Tibial artery (tissue), 4 donors: ENCODE results near the gene ISOC2.

Experiments used
- DNase-seq, 2 donors: peaks; one replicate each; pipeline ENCODE4 v3.0.0-alpha.2; 2019
- H3K27ac ChIP-seq, 2 donors: fragments of 200-600 bp; sonication (generic) in 1 of 2; 1 replicate in 1 of 2; 2 replicates in 1 of 2; pipeline ENCODE4 v1.5.1; 2018 to 2019; ENCODE audit warnings: mild to moderate bottlenecking in 1 of 2
- H3K27me3 ChIP-seq, 2 donors: fragments of 200-600 bp; sonication (generic) in 1 of 2; one replicate each; pipeline versions ENCODE4 v1.5.1 to v1.6.0; 2016 to 2019
- H3K36me3 ChIP-seq, 3 donors: fragments of 200-600 bp; sonication (generic) in 2 of 3; one replicate each; pipeline ENCODE4 v1.5.1; 2016 to 2019; ENCODE audit warnings: mild to moderate bottlenecking in 2 of 3
- H3K4me1 ChIP-seq, 4 donors: fragments of 200-600 bp; sonication (generic) in 2 of 4; 1 replicate in 3 of 4; 2 replicates in 1 of 4; pipeline ENCODE4 v1.5.1; 2016 to 2019
- H3K4me3 ChIP-seq, 2 donors: fragments of 200-600 bp; sonication (generic) in 1 of 2; 1 replicate in 1 of 2; 2 replicates in 1 of 2; pipeline ENCODE4 v1.5.1; 2018 to 2019; ENCODE audit warnings: mild to moderate bottlenecking in 2 of 2
- H3K9me3 ChIP-seq, 3 donors: fragments of 200-600 bp; sonication (generic) in 1 of 3; one replicate each; pipeline ENCODE4 v1.5.1; 2016 to 2019
- intact Hi-C: fragments of 100-400 bp; cut with DNase I; formaldehyde crosslinking; loops from one replicate; pipeline ENCODE4 v1.15.0; 2023; ENCODE audit warnings: low total_unique reads
- TF ChIP-seq, protein P1 (sequence below), 2 experiments: fragments of 200-600 bp in 1 of 2; fragments of 450-650 bp in 1 of 2; IDR thresholded peaks; one replicate each; pipeline ENCODE4 v1.5.1; 2017 to 2019; ENCODE audit warnings: antibody characterized with exemption in 2 of 2, mild to moderate bottlenecking in 1 of 2, moderate library complexity in 1 of 2

ISOC2 gene

DNA sequence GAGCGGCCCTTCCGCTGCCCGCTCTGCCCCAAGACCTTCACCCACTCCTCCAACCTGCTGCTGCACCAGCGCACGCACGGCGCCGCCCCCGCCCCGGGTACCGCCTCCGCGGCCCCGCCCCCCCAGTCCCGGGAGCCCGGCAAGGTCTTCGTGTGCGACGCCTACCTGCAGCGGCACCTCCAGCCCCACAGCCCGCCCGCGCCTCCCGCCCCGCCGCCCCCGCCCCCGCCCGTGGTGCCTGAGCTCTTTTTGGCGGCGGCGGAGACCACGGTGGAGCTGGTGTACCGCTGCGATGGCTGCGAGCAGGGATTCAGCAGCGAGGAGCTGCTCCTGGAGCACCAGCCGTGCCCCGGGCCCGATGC, 20.3 kb upstream of the ISOC2 start:
- peaks cover 11 to 35% (median 30%) of the 10 kb centered on the region in 3 donors for H3K36me3 ChIP-seq
- no peak for DNase-seq
- H3K27me3 ChIP-seq: peaks cover 0 to 47% of the 10 kb centered on the region in 2 donors
- no peaks in the 10 kb centered on the region for H3K9me3 ChIP-seq
- intact Hi-C loops: no loop called here
- TF ChIP-seq, protein P1, sequence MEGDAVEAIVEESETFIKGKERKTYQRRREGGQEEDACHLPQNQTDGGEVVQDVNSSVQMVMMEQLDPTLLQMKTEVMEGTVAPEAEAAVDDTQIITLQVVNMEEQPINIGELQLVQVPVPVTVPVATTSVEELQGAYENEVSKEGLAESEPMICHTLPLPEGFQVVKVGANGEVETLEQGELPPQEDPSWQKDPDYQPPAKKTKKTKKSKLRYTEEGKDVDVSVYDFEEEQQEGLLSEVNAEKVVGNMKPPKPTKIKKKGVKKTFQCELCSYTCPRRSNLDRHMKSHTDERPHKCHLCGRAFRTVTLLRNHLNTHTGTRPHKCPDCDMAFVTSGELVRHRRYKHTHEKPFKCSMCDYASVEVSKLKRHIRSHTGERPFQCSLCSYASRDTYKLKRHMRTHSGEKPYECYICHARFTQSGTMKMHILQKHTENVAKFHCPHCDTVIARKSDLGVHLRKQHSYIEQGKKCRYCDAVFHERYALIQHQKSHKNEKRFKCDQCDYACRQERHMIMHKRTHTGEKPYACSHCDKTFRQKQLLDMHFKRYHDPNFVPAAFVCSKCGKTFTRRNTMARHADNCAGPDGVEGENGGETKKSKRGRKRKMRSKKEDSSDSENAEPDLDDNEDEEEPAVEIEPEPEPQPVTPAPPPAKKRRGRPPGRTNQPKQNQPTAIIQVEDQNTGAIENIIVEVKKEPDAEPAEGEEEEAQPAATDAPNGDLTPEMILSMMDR (IDR thresholded peaks at IDR 0.05): no peak
- no peak overlapping the region for H3K4me3 ChIP-seq
- H3K4me1 ChIP-seq: peaks cover 0 to 42% (median 34%) of the 10 kb centered on the region in 4 donors
- H3K27ac ChIP-seq: no peak overlapping the region

- no peak for DNase-seq
- peaks cover 0 to 37% (median 29%) of the 10 kb centered on the region in 4 donors for H3K4me1 ChIP-seq
- no peaks in the 10 kb centered on the region for H3K9me3 ChIP-seq
- TF ChIP-seq, protein P1 (IDR thresholded peaks at IDR 0.05): no peak
- H3K4me3 ChIP-seq: no peak overlapping the region
- H3K27me3 ChIP-seq: peaks cover 0 to 42% of the 10 kb centered on the region in 2 donors
- peaks cover 11 to 35% (median 30%) of the 10 kb centered on the region in 3 donors for H3K36me3 ChIP-seq
- intact Hi-C loops: no loop called here
- no peak overlapping the region for H3K27ac ChIP-seq
Observed at GRCh38 chr19:55481148-55481793, 19.8 kb upstream of the ISOC2 start.

- no peak overlapping the region for H3K4me3 ChIP-seq
- intact Hi-C loops: no loop called here
- H3K36me3 ChIP-seq: peaks cover 11 to 35% (median 30%) of the 10 kb centered on the region in 3 donors
- TF ChIP-seq, protein P1 (IDR thresholded peaks at IDR 0.05): no peak
- peaks cover 0 to 26% of the 10 kb centered on the region in 2 donors for H3K27me3 ChIP-seq
- no peak for DNase-seq
- no peaks in the 10 kb centered on the region for H3K9me3 ChIP-seq
- H3K4me1 ChIP-seq: peaks cover 0 to 32% (median 19%) of the 10 kb centered on the region in 4 donors
- H3K27ac ChIP-seq: no peak overlapping the region
Observed at GRCh38 chr19:55479451-55480230, 18.2 kb upstream of the ISOC2 start.

DNA sequence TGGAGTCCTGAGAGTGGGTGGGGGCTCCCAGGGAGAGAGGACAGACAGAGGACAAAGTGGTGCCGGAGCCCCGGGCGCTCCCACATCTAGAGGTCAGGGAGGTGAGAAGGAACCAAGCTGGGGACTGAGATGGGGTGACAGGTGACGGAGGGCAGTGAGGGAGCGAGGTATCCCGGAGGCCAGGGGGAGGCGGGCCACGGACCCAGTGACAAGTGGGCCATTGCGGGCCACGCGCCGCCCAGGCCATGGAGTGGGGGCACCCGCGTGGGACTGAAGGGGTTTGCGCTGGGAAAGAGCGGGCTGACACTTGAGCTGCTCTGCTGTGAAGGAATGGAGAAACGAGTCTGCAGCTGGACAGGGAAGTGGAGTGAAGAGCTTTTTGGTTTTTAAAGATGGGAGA, 17.6 kb upstream of the ISOC2 start:
- peaks cover 0 to 26% (median 13%) of the 10 kb centered on the region in 4 donors for H3K4me1 ChIP-seq
- intact Hi-C loops: no loop called here

GRCh38 chr19:55478364-55478763, 16.9 kb upstream of the ISOC2 start:
- no peak overlapping the region for H3K4me3 ChIP-seq
- H3K9me3 ChIP-seq: no peaks in the 10 kb centered on the region
- H3K27ac ChIP-seq: no peak overlapping the region
- peaks cover 0 to 17% of the 10 kb centered on the region in 2 donors for H3K27me3 ChIP-seq
- no peak for DNase-seq
- peaks cover 11 to 28% (median 23%) of the 10 kb centered on the region in 3 donors for H3K36me3 ChIP-seq
- H3K4me1 ChIP-seq: peaks cover 0 to 25% (median 12%) of the 10 kb centered on the region in 4 donors
- intact Hi-C loops: no loop called here
- TF ChIP-seq, protein P1 (IDR thresholded peaks at IDR 0.05): no peak

More for the DNA sequence above, 17.6 kb upstream of the ISOC2 start:
- DNase-seq: no peak
- TF ChIP-seq, protein P1 (IDR thresholded peaks at IDR 0.05): no peak
- Histone ChIP-seq H3K27ac (no peak overlapping the region), H3K27me3 (peaks cover 0 to 20% of the 10 kb centered on the region in 2 donors), H3K4me3 (no peak overlapping the region), H3K36me3 (peaks cover 11 to 35% (median 29%) of the 10 kb centered on the region in 3 donors), H3K9me3 (no peaks in the 10 kb centered on the region)
